EL (cell line): Measurements from ENCODE around the gene PROKR2.
A peak's percentile ranks its signal among the peaks of the same experiment; 100 is the strongest.

Experiments
- DNase-seq: peaks from one replicate; pipeline ENCODE4 v3.0.0-alpha.2; 2016

The PROKR2 gene

DNA sequence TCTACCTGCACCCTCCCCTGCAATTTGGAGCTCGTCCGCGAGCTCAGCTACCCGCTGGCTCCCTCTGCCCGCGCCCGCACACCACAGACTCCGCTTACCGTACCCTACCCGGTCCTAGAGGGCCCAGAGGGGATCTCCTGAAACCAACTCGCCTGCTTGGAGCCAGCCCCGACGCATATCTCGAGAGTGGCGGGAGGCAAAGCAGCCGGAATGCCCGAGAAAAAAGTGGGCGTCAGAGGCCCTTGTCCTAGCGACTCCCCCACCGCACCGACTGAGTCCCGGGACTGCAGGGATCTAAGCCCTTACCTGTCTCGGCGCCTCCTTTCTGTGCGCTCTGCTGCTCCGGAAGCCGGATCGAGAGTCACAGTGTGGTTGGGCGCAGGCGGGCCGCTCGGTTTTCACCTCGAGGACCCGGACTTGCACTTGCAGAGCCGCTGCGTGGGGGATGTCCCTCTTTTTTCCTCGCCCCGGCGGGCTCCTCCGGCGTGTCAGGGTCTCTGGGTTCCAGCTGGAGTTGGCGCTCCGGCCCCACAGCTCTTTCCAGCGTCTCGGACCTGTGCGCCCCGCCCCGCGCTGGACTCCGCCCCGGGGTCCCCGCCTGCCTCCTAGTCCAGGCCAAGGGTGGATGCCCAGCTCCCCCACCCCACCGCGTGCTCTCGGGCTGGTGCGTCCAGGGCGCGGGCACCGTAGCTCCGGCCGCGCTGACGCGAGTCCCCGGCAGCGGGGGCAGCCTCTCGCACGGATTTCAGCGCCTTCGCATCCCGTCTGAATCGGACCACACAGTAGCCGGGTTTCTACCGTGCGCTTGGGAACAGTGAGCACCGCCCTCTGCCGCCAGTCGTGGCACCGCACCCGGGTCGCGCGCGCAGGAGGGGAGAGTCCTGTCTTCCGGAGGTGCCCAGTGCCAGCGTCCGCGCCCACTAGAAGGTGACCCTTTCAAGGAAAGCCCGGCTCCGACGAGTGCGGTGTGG, at the start of gene PROKR2:
PROKR2 (minus strand) TSS at position 767 of the 971 bp plus-strand sequence. CDS start 2,585 bp downstream, outside the sequence.
- DNase-seq = peak; percentile 4

DNA sequence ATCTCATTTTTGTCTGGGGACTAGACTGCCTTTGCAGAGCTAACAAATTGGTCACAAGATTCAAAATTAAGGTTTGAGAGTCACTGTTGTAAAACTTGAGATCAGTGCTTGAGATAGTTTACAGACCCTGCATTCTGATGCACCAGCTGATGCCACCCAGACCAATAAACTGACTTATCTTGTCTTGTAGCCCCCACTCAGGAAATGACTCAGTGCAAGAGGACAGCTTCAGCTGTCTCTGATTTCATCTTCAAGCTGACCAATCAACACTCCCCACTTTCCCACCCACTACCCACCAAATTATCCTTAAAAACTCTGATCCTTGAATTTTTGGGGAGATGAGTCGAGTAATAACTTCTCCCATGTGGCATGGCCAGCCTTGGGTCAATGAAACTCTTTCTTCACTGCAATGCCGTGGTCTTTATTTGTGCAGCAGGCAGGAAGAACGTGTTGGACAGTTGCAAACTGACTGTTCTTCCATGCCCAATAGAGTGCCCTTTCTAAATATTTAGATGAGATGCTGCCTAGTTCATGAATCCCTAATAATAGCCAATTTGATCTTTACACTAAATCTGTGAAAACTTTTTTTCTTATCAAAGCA, 48.3 kb upstream of the PROKR2 start:
- peak; percentile 28 for DNase-seq

DNA sequence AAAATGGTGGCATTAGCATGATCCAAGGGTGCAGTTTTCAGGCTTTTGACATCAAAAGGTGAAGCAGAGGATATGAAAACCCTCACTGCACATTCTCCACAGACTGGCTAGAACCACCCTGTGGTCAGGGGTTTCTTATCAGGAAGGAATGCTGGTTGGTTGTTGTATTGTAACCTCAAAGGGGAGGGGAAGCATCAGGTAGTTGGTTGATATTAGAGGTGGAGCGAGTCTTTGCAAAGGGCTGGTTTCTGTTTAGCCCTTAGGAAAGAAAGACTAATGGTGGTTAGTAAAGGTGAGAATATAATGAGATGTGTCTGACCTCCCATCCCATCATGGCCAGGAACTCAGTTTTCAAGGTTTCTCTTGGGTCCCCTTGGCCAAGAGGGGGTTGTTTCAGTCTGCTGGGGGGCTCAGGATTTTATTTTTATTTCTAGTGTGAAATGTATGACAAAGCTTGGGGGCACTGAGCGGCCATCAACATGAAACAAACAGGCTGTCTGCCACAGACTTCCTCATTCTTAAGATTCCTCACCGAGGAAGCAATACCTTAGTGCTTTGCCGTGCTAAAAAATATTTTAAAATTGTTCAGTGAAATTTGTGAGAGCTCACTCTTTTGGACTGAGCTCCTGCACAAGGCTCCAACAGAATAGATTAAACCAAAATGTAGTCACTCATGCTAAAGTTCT, 47.5 kb upstream of the PROKR2 start:
- DNase-seq = no peak

DNA sequence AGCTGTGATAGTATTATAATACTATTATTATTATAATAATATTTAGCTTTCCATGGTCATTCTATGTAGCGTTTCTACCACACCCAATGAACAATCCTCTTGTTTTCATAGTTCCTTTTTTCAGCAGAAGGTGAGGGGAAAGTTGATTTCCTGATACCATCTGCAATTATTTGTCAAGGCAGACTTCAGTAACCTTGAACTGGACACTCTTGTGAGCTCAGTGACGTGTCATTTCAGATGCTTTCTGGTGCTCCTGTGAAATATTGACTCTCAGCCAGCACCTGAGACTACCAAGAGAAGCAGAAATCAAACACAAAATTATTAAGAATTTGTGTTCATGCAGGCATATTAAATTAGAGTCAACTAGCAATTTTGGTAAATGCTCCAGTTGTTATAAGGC, 46.0 kb upstream of the PROKR2 start:
- DNase-seq = no peak

DNA sequence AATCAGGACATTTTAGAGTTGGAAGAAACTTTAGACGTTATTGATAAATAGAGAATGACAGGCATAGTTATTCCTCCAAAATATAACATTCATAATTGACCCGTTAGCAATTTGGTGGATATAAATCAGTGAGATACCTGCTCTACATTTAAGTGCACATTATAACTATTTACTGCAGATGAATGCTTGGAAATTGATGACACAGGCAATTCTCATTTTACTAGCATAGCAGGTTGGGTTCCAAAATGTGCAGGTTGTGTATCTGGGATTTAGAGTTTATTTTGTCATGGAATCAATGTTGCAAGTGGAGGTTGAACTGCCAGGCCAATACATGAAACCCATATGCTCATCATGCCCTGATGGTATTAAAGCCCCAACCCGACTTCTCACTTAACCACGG, 44.4 kb upstream of the PROKR2 start:
- no peak for DNase-seq

DNA sequence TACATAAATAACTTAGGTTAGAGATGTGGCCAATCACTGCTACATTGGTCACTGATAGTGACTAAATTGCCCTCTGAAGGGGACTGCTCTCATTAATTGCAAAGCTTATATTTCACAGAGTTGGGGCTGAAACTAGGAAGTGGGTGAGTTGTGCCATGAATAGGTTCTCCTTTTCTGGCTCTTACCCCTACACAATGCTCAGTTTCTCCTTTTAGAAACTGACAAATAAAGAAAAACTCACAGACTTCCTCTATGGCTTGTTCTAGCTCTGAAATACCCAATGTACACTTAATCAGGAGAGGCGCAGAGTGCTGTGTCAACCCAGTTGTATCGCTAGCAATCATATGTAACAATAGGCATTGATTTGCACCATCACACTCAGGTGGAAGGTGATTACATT, 41.2 kb upstream of the PROKR2 start:
- no peak for DNase-seq

DNA sequence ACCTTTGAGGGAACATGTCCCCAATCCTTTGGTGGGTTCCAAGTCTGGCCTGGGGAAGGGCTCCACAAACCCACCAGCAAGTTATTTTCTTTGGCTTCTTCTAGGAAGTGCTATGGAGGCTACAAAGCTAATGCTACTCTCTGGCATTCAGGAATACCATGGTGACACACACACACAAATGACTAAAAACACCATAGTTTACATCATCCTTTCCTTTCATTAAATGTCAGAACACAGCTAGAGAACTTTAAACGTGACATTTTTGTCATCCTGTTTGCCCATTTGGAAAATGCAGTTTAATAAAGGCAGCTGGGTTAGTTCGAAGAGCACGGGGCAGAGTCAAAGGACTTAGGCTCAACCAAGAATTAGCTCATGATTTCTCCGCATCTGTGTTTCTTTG, 40.2 kb upstream of the PROKR2 start:
- no peak for DNase-seq

DNA sequence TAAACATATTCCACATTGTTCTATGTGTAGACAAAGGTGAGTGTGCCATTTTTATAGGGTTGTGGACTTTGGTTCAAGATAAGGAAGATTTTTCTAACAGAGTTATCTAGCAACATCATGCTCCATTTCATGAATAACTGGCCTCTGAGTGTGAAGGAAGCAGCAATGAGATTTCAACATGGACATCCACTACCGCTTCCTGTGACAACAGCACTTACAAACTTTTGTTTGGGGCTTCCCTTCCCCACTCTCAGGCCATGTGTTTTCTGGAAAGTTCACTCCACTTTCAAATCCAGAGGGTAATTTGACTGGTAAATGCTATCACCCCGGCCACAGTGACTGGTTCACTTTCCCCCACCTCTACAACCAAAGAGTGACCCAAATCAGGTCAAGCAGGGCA, 38.1 kb upstream of the PROKR2 start:
- no peak for DNase-seq

DNA sequence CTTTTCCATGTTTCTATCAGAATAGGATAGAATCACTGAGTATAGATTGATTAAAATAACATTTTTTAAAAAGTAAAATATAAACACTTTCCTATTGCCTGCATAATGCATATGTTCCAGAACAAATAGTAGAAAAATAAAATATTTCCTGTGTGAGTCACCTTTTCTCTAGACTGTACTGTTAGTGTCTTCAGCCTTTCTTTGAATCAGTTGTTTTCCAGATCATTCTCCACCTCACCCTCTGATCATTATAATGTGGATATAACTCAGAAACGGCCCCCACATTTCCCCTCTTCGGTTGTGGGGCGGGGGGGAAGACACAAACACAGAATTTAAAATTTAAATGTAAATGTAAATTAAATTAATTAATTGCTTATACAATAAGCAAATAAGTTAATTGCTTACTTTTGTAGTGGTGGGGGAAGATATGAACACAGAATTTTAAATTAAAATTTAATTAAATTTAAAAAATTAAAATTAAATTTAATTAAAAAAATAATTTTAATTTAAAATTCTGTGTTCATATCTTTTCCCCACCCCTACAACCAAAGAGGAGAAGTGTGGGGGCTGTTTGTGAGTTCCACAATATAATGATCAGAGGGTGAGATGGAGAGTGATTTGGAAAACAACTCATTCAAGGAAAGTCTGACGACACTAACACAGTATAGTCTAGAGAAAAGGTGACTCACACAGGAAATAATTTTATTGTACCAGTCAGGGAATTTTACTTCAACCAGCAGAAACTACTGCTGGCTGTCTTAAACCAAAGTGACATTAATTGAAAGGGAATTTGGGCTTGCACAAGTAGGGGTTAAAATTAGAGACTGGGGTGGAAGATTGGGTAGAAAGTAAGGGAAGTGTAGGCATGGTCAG, 37.1 kb upstream of the PROKR2 start:
- peak; percentile 52 for DNase-seq

DNA sequence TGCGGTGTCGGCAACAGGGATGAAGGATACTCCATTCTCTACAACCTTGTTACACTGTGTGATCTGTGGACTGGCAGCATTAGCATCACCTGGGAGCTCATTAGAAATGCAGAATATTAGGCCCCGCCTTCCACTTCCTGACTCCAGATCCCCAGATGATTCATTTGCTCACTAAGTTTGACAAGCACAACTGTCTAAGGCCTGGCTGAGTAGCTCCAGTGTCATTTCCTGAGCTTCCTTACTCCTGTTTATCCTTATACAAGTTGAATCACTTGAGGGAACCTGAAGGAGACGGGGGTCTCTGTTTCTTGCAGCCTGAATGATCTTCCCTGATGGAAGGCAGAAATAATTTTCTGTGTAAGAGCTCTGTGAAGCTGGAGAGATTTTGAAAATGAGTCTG, 32.7 kb upstream of the PROKR2 start:
- DNase-seq = peak; percentile 6

DNA sequence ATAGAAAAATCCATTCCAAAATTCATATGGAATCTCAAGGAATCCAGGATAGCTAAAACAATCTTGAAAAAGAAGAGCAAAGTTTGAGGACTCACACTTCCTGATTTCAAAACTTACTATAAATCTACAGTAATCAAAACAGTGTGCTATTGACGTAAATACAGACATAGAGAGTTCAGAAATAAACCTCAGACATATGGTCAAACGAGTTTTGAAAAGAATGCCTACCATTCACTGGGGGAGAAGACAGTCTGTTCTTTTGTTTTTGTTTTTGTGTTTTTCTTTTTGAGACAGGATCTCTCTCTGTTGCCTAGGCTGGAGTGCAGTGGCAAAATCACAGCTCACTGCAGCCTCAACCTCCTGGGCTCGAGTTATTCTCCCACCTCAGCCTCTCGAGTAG, 25.3 kb upstream of the PROKR2 start:
- DNase-seq = no peak

DNA sequence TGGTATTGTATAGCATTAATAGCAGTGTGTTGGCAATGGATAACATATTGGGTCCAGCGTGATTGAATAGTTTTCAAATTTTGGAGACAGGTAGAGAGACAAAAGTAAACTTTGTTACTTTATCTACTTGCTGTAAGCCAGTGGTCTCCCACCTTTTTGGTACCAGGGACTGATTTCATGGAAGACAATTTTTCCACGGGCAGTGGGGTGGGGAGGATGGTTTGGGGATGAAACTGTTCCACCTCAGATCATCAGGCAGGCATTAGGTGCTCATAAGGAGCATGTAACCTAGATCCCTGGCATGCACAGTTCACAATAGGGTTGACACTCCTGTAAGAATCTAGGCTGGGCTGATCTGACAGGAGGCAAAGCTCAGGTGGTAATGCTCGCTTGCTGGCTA, 14.6 kb upstream of the PROKR2 start:
- DNase-seq = no peak

DNA sequence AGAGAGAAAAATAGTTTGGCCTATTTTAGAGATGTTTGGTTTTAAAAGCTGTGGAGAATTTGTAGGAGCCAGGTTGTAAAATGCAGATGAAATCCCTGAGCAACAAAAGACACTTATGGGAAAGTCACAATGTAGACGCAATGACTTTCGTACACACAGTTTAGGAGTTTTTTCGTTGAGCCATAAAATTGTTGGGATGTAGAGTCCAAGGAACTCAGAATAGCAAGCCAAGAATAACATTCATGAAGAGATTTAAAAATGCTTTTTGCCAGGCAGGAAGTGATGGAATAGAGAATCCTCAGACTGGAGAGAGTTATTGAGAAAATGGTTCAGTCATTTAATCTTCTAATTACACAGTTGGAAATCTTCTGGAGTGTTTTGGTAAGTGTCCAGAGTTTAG, 11.5 kb upstream of the PROKR2 start:
- DNase-seq = no peak

DNA sequence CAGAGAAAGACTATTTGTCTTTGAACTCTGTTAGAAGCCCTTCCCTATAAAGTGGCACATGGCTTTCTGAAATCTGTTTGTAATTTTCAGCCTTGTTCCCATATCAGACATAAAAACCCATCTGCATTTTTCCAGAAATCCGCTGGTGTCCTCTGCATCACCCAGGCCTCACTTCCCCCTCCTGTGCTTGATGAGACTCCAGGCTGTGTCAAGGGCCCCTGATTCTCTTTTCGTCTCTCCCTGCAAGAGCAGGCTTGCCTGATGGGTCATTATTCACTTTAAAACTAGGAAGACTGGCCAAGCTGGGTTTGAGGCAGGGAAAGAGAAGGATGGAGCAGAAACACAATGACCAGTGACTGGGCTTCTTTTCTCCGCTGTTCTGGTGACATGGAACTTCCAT, 10.6 kb upstream of the PROKR2 start:
- DNase-seq = no peak

DNA sequence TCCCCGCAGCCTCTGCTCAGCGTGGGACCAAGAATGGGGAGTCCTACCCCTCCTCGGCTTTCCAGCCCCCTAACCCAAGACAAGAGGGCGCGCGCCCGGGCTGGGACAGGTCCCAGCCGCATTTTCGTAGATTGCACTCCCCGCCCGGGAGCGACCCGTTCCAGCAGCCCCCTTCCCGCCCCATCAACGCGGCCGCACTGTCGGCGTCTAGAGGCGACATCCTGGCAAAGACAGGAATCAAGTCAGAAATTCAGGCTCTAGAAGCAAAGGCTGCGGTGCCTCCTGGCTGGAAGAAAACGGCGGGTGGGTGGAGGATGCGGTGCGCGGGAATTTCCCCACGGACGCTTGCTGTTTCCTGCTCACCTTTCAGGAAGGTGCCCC, 957 bp downstream of the PROKR2 start:
- no peak for DNase-seq

DNA sequence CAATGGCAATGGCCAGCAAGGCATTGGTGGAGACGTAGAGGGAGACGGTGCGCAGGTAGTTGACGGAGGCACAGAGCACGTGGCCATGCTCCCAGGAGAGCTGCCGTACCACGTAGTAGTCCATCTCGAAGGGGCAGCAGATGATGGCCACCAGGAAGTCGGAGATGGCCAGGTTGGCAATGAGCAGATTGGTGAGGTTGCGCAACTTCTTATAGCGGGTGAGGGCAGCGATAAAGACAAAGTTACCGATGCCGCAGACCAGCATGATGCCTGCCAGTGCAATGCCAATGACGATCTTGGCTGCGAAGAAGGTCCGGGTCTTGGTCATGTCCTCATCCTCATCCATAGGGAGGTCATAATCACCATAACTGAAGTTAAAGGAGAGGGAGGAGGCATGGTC, 2.8 kb downstream of the PROKR2 start:
- no peak for DNase-seq

DNA sequence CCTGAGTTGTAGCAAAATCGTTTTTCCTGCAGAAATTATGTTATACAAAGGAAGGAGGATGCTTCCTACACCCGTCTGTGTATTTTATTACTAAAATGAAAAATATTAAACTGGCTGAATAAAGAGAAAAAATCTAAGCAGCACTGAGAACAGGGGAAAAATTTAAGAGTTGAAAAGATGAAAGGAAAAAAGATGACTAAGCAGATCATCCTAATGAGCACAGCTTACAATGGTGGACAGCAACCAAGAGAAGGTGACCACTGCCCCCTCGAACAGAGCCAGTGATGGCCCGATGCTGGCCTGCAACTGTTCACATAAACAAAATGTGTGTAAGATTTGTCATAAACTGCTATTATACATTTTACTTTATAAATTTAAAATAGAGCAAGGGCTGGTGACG, 4.2 kb downstream of the PROKR2 start:
- no peak for DNase-seq

DNA sequence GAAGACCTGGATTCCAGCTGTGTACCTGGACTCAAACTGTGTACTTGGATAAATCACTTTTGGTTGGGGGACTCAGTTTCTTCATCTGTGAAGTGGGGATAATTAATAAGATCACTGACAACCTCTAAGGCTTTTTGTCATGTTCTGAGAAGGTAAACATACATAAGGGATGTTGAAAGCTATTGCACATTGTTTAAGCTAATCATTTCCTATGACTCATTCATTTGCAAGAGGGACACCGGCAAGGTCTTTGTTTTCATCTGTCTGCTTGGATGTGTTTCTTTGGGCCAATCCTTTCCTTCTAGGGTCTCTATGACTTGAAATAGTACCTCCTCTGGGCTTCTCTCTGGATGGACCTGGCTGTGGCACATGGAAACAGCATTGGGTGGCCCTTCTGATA, 6.8 kb downstream of the PROKR2 start:
- no peak for DNase-seq

DNA sequence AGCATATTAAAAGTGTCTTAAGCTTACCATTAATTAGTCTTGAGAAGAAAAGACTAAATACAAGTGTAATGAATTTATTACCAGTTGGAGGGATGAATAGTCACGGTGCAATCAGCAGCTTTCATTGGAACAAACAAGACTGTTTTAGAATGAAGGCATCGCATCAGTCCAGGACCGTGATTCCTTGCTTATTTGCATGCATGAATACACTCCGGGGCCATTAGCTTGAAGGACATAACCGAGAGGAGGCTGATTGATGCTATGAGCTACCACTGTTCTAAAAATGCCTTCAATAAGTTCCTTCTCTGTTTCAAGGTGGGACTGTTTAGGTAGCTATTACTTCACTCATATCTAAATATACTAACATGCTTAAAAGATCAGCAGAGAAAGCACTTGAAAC, 17.9 kb downstream of the PROKR2 start:
- DNase-seq = no peak

DNA sequence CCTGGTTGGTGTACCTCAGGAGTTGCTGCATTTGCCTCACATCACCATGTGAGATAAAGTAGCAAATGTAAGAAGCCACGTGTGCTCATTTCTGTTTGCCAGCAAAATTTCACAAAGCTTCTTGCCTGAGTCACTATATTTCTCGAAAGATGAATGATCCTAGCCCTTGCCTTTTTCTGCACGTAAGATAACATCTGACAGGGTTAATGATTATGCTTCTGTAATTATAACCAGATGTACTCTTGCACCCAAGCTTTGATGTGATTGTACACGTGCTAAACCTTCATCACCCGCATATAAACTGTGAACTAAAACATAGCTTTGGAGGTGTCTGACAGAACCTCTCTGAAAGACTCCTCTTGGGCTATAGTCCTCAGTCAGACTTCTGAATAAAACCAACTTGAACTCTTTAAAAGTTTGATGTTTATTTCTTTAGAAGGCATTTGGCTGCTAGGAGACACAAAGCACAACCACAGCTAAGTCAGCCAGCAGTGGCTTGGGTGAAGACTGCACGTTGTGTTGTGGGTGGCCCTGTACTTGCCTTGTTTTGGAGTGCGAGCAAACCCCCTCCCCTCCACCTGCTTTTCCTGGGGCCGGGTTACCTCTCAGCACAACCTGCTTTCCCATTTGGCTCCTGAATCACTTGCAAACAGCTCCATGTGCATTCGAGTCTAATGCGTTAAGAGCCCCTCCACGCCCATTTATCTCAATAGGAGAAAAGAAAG, 19.3 kb downstream of the PROKR2 start:
- DNase-seq = no peak

DNA sequence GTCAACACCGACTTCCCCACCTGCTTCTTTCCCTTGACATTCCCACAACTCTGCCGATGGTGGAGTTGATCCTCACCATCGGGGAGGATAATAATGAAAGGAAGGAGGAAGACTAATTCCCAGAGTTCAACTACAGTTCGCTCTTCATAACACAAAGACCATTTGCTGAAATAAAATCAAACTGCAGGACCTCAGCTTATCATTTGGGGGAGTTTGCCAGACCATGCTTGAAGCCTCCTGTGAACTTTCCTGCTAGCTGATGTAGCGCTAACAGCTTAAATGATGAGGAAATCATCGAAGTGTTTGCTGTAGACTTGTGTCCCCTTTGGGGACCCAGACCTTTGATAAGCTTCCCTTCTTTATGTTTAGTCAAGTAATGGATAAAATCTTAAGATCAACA, 26.2 kb downstream of the PROKR2 start:
- DNase-seq = no peak

DNA sequence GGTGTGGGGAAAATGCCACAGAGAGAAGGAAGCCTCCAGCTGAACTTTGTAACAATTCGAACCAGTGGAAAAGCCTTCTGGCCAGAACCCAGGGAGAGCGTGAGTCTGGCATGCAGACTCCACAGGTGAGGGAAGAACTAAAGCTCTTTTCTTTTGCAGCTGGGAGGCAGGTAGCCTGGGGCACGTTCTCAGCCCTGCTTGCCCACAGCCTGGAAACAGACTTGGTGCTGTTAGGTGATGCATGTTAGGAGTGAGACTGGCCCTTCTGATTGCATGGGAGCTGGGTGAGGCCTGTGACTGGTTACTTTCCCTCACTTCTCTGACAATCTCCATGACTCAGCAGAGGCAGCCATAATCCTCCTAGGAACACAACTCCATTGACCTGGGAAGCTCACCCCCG, 34.2 kb downstream of the PROKR2 start:
- no peak for DNase-seq
